Body of pancreas (tissue), 4 donors: Measurements from ENCODE around the gene BCLAF3. TPM values are rescaled to one million over a fixed set of nuclear protein-coding genes. Genes with fewer than 3 reads are reported as not detected.

Experiments used
- ATAC-seq: fragments of 150-250 bp; one replicate; pipeline ENCODE4 v1.9.1; 2016
- DNase-seq, 4 donors: peaks; one replicate each; pipeline ENCODE4 v3.0.0-alpha.2; 2019
- H3K27ac ChIP-seq, 4 donors: fragments of 200-600 bp; sonication (generic); 1 replicate in 3 of 4; 2 replicates in 1 of 4; pipeline versions ENCODE4 v1.5.1 to v1.6.1; 2016 to 2019; ENCODE audit warnings: mild to moderate bottlenecking in 1 of 4, mixed read lengths in 1 of 4, moderate library complexity in 1 of 4
- H3K27me3 ChIP-seq, 2 donors: fragments of 200-600 bp; sonication (generic); one replicate each; pipeline ENCODE4 v1.6.0; 2016; ENCODE audit warnings: mild to moderate bottlenecking in 1 of 2
- H3K36me3 ChIP-seq, 2 donors: fragments of 200-600 bp; sonication (generic); replicated peaks in 1 of 2; 2 replicates each; pipeline ENCODE4 v1.5.1; 2016; ENCODE audit warnings: low read depth in 2 of 2; ENCODE audit not compliant: insufficient read depth in 1 of 2
- H3K4me1 ChIP-seq: fragments of 200-600 bp; sonication (generic); one replicate; pipeline ENCODE4 v1.6.0; 2016
- H3K4me3 ChIP-seq, 2 donors: fragments of 200-600 bp; sonication (generic); 1 replicate in 1 of 2; 2 replicates in 1 of 2; pipeline ENCODE4 v1.5.1; 2016 to 2019
- H3K9me3 ChIP-seq, 3 donors: fragments of 200-600 bp; sonication (generic); 1 replicate in 2 of 3; 2 replicates in 1 of 3; pipeline ENCODE4 v1.5.1; 2016
- POLR2A ChIP-seq, 3 donors: fragments of 450-650 bp; IDR thresholded peaks; one replicate each; pipeline ENCODE4 v1.6.1; 2016; ENCODE audit warnings: antibody characterized with exemption in 3 of 3, mild to moderate bottlenecking in 2 of 3
- WGBS, 2 donors: methylation state at CpG; one replicate each; pipeline ENCODE4 v1.1.5; 2017; 5-methylcytosine and 5-hydroxymethylcytosine counted together
- intact Hi-C: fragments of 100-400 bp; cut with DNase I; formaldehyde crosslinking; loops from one replicate; pipeline ENCODE4 v1.15.1; 2023
- total RNA-seq, 2 donors: library from RNA; depleted of rRNA; stranded (reverse); fragments of >200 nt; gene quantifications; one replicate each; pipeline ENCODE4 v1.1.0, GENCODE V29; 2016
- TF ChIP-seq, protein P1 (sequence below), 7 experiments: fragments of 450-650 bp in 4 of 7; fragments of 200-600 bp in 3 of 7; sonication (generic) in 3 of 7; IDR thresholded peaks; one replicate each; pipeline ENCODE4 v1.5.1; 2016 to 2019; ENCODE audit warnings: antibody characterized with exemption in 7 of 7

BCLAF3 gene
- total RNA-seq, 2 donors from 2014 or later: 8.0 to 8.9 TPM

DNA sequence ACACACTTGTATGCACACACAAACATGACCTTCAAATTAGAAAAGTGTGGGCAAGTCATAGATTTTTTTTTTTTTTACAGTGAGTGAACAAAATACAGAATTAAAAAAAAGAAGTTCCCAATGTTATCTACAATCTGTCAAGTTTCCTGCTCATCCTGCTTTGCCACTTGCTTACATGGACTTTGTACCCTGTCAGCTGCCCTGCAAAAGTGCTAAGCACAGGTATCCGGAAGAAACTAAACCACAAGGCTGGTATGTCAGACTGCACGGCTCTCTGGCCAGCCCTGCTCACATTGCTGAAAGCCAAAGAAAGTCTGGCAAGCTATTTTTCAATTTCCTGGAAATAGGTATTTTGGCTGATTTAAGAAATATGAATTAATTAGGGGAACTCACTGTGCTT, 38.9 kb upstream of the BCLAF3 start:
- ATAC-seq (peak; percentile 89), DNase-seq (peak; percentile 38 to 71 (median 64))
- Histone ChIP-seq H3K36me3 (no peaks in the 10 kb centered on the region), H3K27ac (peak overlapping the region in 3 of 4 donors; percentile 30 to 66 (median 44)), H3K27me3 (no peaks in the 10 kb centered on the region), H3K4me1 (peaks cover 18% of the 10 kb centered on the region), H3K4me3 (no peak overlapping the region), H3K9me3 (no peaks in the 10 kb centered on the region)
- WGBS, 2 donors: 0 to 17% methylated on average over 2 of the region's 2 CpGs
- intact Hi-C loops: no loop called here
- TF ChIP-seq, protein P1, sequence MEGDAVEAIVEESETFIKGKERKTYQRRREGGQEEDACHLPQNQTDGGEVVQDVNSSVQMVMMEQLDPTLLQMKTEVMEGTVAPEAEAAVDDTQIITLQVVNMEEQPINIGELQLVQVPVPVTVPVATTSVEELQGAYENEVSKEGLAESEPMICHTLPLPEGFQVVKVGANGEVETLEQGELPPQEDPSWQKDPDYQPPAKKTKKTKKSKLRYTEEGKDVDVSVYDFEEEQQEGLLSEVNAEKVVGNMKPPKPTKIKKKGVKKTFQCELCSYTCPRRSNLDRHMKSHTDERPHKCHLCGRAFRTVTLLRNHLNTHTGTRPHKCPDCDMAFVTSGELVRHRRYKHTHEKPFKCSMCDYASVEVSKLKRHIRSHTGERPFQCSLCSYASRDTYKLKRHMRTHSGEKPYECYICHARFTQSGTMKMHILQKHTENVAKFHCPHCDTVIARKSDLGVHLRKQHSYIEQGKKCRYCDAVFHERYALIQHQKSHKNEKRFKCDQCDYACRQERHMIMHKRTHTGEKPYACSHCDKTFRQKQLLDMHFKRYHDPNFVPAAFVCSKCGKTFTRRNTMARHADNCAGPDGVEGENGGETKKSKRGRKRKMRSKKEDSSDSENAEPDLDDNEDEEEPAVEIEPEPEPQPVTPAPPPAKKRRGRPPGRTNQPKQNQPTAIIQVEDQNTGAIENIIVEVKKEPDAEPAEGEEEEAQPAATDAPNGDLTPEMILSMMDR (IDR thresholded peaks at IDR 0.05): no peak

DNA sequence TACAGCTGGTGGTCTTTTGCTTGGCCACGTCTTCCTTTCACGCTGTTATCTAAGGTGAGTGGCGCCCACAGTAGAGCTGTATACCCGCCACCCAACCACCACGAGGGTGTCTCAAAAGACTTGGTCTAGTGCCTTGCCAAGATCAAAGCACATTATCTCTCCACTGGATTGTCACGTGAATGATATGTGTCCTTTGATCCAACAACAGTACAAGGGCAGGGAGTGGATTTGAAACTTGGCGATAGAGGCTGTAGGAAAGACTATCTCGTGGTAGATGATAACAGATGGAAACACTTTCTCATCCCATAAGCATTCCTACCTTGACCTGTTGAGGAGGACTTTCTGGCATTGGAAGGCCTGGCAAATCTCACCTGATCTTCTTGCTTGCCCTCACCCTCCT, 37.7 kb upstream of the BCLAF3 start:
- ATAC-seq: no peak
- DNase-seq: no peak
- no peaks in the 10 kb centered on the region for H3K27me3 ChIP-seq
- H3K36me3 ChIP-seq: no peaks in the 10 kb centered on the region
- H3K9me3 ChIP-seq: no peaks in the 10 kb centered on the region
- peaks cover 18% of the 10 kb centered on the region for H3K4me1 ChIP-seq
- intact Hi-C loops: no loop called here
- TF ChIP-seq, protein P1 (IDR thresholded peaks at IDR 0.05): no peak
- TF ChIP-seq POLR2A (IDR thresholded peaks at IDR 0.05): no peak
- H3K27ac ChIP-seq: no peak overlapping the region
- no peak overlapping the region for H3K4me3 ChIP-seq
- 76 to 78% methylated on average over 3 to 8 of the region's 8 CpGs for WGBS, 2 donors

DNA sequence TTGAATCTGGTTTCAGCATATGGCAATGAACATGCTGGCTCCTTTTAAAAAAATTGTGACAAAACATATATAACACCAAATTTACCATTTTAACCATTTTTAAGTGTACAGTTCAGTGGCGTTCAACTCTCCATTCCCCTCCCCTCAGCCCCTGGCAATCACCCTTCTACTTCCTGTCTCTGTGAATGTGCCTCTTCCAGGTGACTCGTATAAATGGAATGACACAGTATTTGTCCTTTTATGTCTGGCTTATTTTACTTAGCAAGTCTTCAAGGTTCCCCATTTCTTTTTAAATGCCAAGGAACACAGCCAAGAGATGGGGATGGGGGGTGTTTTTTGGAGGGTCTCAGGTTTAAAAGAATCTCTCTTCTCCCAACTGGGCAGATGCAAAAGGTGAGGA, 35.4 kb upstream of the BCLAF3 start:
- Histone ChIP-seq H3K4me3 (no peak overlapping the region), H3K27me3 (no peaks in the 10 kb centered on the region), H3K27ac (no peak overlapping the region), H3K36me3 (no peaks in the 10 kb centered on the region), H3K9me3 (no peaks in the 10 kb centered on the region), H3K4me1 (peaks cover 18% of the 10 kb centered on the region)
- DNase-seq (no peak), ATAC-seq (no peak)
- WGBS, 2 donors: 36 to 57% methylated on average over 2 of the region's 2 CpGs
- intact Hi-C loops: no loop called here
- TF ChIP-seq POLR2A (IDR thresholded peaks at IDR 0.05): no peak
- TF ChIP-seq, protein P1 (IDR thresholded peaks at IDR 0.05): no peak

DNA sequence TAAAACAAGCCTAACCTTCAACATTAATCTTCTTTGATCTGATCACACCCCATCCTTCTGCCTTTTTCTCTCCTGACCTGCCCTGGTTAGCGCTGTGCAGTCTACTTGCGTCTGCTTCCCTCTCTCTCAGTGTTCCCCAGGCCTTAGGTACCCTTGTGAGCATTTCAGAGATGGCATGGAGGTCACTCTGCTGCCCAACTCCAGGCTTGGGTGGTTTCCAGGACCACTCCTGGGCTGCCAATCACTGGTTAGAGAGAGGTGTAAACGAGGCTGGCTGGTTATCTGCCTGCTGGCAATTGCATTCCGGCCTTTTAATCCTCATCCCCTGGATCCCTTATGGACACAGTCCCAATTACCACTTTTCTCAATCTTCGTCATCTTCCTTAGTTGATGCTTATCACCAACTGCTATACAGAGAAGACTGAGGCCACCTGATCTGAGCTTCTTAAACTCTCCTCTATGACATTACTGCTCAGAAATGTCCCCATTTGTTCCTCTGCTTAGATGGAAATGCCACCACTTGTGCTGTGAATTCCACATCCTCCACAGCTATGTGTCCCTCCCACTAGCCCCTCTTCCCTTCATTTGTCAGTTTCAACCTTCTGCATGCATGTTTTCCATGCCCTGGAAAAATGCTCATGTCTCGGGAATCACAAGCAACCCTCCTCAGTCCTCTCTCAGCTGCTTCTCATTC, 29.0 kb upstream of the BCLAF3 start:
- ATAC-seq (no peak), DNase-seq (no peak)
- Histone ChIP-seq H3K4me1 (no peaks in the 10 kb centered on the region), H3K4me3 (no peak overlapping the region), H3K36me3 (no peaks in the 10 kb centered on the region), H3K27ac (no peak overlapping the region), H3K9me3 (no peaks in the 10 kb centered on the region), H3K27me3 (no peaks in the 10 kb centered on the region)
- TF ChIP-seq POLR2A (IDR thresholded peaks at IDR 0.05): no peak
- TF ChIP-seq, protein P1 (IDR thresholded peaks at IDR 0.05): no peak
- 84 to 85% methylated on average over 5 to 6 of the region's 6 CpGs for WGBS, 2 donors
- intact Hi-C loops: no loop called here

DNA sequence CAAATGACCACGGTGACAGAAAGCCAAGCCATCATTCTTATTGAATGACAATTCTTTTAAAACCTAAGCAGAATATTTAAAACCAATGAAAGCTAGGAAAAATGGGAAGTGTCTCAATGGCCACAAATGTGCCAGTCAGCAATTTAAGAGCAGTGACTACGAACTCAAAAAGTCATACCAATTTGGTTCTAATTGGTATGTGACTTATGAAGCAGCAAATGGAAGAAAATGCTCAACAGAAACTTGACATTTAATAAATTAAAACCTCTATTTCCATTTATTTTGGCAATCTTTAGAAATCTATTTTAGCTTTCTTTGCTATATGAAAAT, 25.7 kb upstream of the BCLAF3 start:
- Histone ChIP-seq H3K9me3 (no peaks in the 10 kb centered on the region), H3K27ac (no peak overlapping the region), H3K36me3 (no peaks in the 10 kb centered on the region), H3K4me1 (no peaks in the 10 kb centered on the region), H3K4me3 (no peak overlapping the region), H3K27me3 (no peaks in the 10 kb centered on the region)
- ATAC-seq (no peak), DNase-seq (no peak)
- intact Hi-C loops: no loop called here
- 78 to 86% methylated on average over 2 of the region's 2 CpGs for WGBS, 2 donors
- TF ChIP-seq POLR2A (IDR thresholded peaks at IDR 0.05): no peak
